H1 (cell line): ENCODE measurements around the gene THTPA. TPM values are rescaled to one million over a fixed set of nuclear protein-coding genes. Genes with fewer than 3 reads are reported as not detected.

Source experiments
- CBX8 ChIP-seq: fragments of 300-800, 300-1000 bp; sonication (generic); IDR thresholded peaks from 2 replicates; pipeline ENCODE4 v1.7.1; 2016; ENCODE audit warnings: low read depth, low read length, borderline replicate concordance
- GTF2F1 ChIP-seq: IDR thresholded peaks from 2 replicates; pipeline ENCODE4 v1.6.1; 2012; ENCODE audit warnings: low read depth, low read length, improper control_type of control experiment, borderline replicate concordance
- NRF1 ChIP-seq: IDR thresholded peaks from 2 replicates; pipeline ENCODE4 v1.6.1; 2011; ENCODE audit warnings: mild to moderate bottlenecking, low read depth, low read length, improper control_type of control experiment
- RNF2 ChIP-seq: fragments of 200-900, 300-1000 bp; sonication (generic); IDR thresholded peaks from 2 replicates; pipeline ENCODE4 v1.7.1; 2016; ENCODE audit warnings: borderline replicate concordance, low read depth, mild to moderate bottlenecking, antibody characterized with exemption, low read length; ENCODE audit not compliant: poor library complexity, severe bottlenecking; ENCODE audit errors: missing control alignments
- SUZ12 ChIP-seq: fragments of 200-600 bp; sonication (generic); IDR thresholded peaks from 2 replicates; pipeline ENCODE4 v1.6.1; 2012; ENCODE audit warnings: mild to moderate bottlenecking, inconsistent platforms, low read length, moderate library complexity, mixed read lengths
- TCF12 ChIP-seq: IDR thresholded peaks from 2 replicates; pipeline ENCODE4 v1.6.1; 2011; ENCODE audit warnings: low read depth, mild to moderate bottlenecking, low read length
- polyA plus RNA-seq, 7 experiments: library from polyadenylated mRNA; depleted of rRNA in 3 of 7; stranded (reverse) in 5 of 7; unstranded in 2 of 7; fragments of >200 nt in 5 of 7; fragments of 200-250 nt in 2 of 7; gene quantifications; 1 replicate in 5 of 7; 2 replicates in 1 of 7; 4 replicates in 1 of 7; pipeline versions ENCODE4 v1.2.1 to v1.2.3, GENCODE V29; 2011 to 2013; ENCODE audit warnings: missing spikeins in 2 of 7, mixed read lengths in 2 of 7
- total RNA-seq: library from RNA; stranded (reverse); fragmentation: NEBNext Ultra II Directional; extraction: Animal tissue kit (Norgen Biotek cat#: 25700); gene quantifications from 2 replicates; pipeline ENCODE4 v1.2.1, GENCODE V29; 2021
- TF ChIP-seq, protein P1 (sequence below): fragments of 300-600 bp; sonication (generic); IDR thresholded peaks from 2 replicates; pipeline ENCODE4 v1.7.1; 2012; ENCODE audit warnings: low read length, moderate library complexity, mild to moderate bottlenecking, inconsistent platforms; ENCODE audit not compliant: insufficient replicate concordance
- TF ChIP-seq, protein P2 (sequence below): IDR thresholded peaks from 2 replicates; pipeline ENCODE4 v1.6.1; 2012; ENCODE audit warnings: low read length, inconsistent platforms

Gene THTPA
- total and polyA plus RNA-seq, 2 of the 8 experiments (the other 6 are each of a cell fraction or from before 2014, with no cell fraction given), result 16.6 to 19.0 TPM

DNA sequence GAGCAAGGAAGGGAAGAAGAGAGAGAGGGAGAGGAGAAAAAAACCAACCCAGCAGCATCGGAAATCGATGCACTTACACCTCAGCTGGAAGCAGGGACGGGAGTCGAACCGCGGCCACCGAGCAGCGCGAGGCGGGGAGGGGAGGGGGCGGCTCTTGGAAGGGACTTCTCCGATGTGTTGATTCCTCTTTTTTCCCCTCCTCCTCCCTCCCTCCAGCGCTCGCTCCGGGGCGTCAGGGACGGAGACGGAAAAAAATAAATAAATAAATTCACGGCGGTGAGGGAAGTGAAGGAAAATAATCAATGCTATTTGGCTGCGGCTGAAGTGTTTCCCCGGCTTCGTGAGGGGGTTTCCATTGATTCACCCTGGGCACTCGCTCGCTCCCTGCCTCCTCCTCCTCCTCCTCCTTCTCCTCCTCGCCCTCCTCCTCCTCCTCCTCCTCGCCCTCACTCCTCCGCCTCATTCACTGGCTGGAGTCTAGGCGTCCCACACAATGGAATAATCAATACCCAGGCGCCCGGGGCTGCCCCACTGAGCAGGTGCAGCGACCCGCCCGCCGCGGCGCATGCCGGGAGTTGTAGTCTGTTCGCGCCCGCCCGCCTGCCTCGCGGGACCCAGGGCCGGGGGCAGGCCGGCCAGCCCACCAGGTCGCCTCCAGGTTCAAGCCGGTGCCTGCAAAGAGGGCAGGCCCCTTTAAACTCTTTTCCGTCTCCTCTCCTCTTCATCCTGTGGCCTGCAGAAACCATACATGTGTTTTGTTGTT is 4.6 kb upstream of the THTPA start, which contains the start of gene ZFHX2 (continued):
- TF ChIP-seq, protein P1, sequence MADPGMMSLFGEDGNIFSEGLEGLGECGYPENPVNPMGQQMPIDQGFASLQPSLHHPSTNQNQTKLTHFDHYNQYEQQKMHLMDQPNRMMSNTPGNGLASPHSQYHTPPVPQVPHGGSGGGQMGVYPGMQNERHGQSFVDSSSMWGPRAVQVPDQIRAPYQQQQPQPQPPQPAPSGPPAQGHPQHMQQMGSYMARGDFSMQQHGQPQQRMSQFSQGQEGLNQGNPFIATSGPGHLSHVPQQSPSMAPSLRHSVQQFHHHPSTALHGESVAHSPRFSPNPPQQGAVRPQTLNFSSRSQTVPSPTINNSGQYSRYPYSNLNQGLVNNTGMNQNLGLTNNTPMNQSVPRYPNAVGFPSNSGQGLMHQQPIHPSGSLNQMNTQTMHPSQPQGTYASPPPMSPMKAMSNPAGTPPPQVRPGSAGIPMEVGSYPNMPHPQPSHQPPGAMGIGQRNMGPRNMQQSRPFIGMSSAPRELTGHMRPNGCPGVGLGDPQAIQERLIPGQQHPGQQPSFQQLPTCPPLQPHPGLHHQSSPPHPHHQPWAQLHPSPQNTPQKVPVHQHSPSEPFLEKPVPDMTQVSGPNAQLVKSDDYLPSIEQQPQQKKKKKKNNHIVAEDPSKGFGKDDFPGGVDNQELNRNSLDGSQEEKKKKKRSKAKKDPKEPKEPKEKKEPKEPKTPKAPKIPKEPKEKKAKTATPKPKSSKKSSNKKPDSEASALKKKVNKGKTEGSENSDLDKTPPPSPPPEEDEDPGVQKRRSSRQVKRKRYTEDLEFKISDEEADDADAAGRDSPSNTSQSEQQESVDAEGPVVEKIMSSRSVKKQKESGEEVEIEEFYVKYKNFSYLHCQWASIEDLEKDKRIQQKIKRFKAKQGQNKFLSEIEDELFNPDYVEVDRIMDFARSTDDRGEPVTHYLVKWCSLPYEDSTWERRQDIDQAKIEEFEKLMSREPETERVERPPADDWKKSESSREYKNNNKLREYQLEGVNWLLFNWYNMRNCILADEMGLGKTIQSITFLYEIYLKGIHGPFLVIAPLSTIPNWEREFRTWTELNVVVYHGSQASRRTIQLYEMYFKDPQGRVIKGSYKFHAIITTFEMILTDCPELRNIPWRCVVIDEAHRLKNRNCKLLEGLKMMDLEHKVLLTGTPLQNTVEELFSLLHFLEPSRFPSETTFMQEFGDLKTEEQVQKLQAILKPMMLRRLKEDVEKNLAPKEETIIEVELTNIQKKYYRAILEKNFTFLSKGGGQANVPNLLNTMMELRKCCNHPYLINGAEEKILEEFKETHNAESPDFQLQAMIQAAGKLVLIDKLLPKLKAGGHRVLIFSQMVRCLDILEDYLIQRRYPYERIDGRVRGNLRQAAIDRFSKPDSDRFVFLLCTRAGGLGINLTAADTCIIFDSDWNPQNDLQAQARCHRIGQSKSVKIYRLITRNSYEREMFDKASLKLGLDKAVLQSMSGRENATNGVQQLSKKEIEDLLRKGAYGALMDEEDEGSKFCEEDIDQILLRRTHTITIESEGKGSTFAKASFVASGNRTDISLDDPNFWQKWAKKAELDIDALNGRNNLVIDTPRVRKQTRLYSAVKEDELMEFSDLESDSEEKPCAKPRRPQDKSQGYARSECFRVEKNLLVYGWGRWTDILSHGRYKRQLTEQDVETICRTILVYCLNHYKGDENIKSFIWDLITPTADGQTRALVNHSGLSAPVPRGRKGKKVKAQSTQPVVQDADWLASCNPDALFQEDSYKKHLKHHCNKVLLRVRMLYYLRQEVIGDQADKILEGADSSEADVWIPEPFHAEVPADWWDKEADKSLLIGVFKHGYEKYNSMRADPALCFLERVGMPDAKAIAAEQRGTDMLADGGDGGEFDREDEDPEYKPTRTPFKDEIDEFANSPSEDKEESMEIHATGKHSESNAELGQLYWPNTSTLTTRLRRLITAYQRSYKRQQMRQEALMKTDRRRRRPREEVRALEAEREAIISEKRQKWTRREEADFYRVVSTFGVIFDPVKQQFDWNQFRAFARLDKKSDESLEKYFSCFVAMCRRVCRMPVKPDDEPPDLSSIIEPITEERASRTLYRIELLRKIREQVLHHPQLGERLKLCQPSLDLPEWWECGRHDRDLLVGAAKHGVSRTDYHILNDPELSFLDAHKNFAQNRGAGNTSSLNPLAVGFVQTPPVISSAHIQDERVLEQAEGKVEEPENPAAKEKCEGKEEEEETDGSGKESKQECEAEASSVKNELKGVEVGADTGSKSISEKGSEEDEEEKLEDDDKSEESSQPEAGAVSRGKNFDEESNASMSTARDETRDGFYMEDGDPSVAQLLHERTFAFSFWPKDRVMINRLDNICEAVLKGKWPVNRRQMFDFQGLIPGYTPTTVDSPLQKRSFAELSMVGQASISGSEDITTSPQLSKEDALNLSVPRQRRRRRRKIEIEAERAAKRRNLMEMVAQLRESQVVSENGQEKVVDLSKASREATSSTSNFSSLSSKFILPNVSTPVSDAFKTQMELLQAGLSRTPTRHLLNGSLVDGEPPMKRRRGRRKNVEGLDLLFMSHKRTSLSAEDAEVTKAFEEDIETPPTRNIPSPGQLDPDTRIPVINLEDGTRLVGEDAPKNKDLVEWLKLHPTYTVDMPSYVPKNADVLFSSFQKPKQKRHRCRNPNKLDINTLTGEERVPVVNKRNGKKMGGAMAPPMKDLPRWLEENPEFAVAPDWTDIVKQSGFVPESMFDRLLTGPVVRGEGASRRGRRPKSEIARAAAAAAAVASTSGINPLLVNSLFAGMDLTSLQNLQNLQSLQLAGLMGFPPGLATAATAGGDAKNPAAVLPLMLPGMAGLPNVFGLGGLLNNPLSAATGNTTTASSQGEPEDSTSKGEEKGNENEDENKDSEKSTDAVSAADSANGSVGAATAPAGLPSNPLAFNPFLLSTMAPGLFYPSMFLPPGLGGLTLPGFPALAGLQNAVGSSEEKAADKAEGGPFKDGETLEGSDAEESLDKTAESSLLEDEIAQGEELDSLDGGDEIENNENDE, result no peak
- TF ChIP-seq, protein P2, sequence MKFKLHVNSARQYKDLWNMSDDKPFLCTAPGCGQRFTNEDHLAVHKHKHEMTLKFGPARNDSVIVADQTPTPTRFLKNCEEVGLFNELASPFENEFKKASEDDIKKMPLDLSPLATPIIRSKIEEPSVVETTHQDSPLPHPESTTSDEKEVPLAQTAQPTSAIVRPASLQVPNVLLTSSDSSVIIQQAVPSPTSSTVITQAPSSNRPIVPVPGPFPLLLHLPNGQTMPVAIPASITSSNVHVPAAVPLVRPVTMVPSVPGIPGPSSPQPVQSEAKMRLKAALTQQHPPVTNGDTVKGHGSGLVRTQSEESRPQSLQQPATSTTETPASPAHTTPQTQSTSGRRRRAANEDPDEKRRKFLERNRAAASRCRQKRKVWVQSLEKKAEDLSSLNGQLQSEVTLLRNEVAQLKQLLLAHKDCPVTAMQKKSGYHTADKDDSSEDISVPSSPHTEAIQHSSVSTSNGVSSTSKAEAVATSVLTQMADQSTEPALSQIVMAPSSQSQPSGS, result no peak
- no peak for TF ChIP-seq SUZ12
- TF ChIP-seq NRF1, result no peak
- TF ChIP-seq RNF2, result no peak
- TF ChIP-seq GTF2F1, result no peak
- no peak for TF ChIP-seq CBX8
- peak; percentile 52; the same call in 1 of the 2 replicates for TF ChIP-seq TCF12
